GM12865 (cell line): ENCODE results near the gene ADAMTS17.
"Not testable (repeated sequence)": the region's sequence is repeated elsewhere in the genome, so short reads cannot be mapped to it uniquely, and the experiment has no call there.

Experiments used
- DNase-seq: peaks from one replicate; pipeline ENCODE4 v3.0.0; 2010; ENCODE audit warnings: low read depth
- H3K4me3 ChIP-seq: 2 replicates; pipeline ENCODE4 v1.5.1; 2011; ENCODE audit warnings: mild to moderate bottlenecking, low read depth, low read length, control low read depth
- TF ChIP-seq, protein P1 (sequence below): IDR thresholded peaks from 2 replicates; pipeline ENCODE4 v1.5.1; 2011; ENCODE audit warnings: low read length, control low read depth, low read depth, inconsistent platforms; ENCODE audit not compliant: insufficient read depth; ENCODE audit errors: missing control alignments

ADAMTS17 gene

DNA sequence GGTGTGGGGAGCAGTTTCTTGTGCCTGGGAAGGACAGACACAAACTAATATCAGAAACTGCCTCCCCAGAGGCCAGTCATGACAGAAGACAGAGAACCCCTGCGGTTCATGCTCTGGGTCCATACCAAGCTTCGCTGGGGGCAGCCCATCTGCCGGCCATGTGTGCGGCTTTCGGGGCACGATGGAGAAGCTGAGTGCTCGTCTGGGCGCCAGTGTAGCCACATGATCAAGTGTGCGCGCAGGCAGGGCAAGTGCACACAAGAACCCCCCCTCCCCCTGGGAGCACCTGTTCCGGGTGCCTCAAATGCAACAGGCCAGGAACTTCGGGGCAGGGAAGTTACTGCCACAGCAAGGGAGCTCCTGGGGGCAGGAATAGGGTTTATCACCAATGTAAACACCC lies 1.8 kb downstream of the ADAMTS17 start:
- no peak for DNase-seq
- no peak overlapping the region for H3K4me3 ChIP-seq
- TF ChIP-seq, protein P1, sequence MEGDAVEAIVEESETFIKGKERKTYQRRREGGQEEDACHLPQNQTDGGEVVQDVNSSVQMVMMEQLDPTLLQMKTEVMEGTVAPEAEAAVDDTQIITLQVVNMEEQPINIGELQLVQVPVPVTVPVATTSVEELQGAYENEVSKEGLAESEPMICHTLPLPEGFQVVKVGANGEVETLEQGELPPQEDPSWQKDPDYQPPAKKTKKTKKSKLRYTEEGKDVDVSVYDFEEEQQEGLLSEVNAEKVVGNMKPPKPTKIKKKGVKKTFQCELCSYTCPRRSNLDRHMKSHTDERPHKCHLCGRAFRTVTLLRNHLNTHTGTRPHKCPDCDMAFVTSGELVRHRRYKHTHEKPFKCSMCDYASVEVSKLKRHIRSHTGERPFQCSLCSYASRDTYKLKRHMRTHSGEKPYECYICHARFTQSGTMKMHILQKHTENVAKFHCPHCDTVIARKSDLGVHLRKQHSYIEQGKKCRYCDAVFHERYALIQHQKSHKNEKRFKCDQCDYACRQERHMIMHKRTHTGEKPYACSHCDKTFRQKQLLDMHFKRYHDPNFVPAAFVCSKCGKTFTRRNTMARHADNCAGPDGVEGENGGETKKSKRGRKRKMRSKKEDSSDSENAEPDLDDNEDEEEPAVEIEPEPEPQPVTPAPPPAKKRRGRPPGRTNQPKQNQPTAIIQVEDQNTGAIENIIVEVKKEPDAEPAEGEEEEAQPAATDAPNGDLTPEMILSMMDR: no peak

DNA sequence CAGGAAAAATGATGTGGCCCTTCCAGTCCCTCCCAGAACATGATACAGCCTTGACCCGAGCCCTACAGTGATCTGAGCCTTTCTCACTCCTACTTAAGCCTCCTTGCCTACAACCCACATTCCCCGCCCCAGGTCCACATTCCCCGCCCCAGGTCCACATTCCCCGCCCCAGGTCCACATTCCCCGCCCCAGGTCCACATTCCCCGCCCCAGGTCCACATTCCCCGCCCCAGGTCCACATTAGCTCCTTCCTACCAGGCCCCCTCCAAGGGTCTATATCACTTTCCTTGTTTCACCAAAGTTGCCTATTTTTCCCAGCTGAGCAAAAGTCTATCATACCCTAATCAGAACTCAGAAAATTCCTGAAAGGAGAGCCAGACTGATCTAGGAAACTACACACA lies 2.3 kb downstream of the ADAMTS17 start:
- not testable (repeated sequence) for H3K4me3 ChIP-seq, DNase-seq

DNA sequence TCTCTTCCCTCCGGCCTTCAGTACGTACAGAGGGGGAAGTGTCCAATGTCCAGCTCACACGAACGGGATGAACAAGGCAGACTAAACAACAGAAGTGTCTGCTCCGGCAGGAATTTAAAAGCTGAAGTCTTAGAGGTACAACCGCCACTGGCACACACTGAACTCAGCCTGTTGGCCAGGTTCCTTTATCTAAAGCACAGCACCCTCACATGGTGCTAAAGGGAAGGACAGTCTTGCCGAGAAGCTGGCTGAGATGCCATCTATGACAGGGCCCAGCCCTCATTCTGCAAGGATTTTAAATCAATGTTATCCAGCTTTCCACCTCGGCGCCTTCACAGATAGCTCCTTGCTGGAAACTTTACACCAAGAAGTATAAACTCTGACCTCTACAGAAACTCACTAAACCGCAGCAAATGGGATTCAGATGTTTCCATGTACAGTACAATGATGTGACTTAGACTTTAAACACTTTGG lies 2.8 kb downstream of the ADAMTS17 start:
- TF ChIP-seq, protein P1: peak; percentile 21
- peak; percentile 25 for DNase-seq
- H3K4me3 ChIP-seq: no peak overlapping the region

DNA sequence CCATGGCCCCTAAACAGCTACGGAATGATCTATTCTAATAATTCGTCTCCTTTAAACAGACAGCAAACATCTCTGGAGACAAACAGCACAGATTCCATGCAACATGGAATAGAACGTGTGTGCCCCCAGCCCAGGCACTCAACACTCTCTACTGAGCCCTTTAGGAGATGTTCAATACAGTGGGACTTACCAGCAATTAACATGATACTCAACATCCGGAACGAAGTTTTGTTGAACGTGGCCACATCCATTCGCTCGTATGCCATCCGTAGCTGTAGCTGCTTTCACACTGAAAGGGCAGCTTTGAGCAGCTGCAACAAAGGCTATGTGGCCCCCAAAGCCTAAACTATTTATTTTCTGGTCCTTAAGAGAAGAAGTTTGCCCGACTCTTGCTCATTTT lies 3.5 kb downstream of the ADAMTS17 start:
- no peak overlapping the region for H3K4me3 ChIP-seq
- TF ChIP-seq, protein P1: no peak
- DNase-seq: no peak

DNA sequence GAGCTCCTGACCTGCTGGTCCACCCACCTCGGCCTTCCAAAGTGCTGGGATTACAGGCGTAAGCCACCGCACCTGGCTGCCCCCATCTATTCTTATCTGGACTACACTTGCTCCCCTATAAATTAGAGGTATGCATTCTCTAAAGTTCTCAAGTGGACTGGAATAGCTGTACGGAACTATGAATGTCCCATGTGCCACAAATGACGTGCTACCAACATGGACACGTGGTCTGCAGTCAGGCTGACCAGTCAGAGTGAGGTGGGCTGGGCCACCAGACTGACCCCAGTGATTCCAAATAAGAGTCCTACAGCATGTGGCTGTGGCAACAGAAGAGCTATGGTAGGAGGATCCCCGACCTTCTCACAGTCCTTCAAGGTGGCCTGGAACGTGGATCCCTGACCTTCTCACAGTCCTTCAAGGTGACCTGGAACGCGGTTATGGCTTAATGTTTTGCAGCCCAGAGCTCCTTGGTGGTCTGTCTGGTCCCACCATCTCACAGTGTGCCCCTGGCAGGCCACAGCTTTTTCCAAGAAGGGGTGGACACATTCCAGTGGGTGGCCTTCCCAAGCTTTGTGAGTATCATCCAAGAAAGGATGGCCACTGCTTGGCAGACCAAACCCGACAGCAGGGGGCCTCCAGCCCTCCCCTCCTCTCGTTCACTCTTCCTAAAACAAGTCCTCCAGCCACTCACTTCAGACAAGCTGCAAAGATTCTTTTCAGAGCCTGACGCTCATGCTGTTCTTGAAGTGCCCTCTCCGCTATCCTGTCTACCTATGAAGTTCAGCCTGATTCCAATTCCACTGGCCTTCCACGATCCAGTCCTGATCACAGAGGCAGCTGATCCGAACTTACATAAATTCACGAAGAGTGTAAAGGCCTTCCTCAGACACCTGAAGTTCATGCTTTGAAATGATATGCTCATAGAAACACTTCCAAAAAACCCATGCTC lies 4.4 kb downstream of the ADAMTS17 start:
- H3K4me3 ChIP-seq: no peak overlapping the region
- DNase-seq: no peak
- TF ChIP-seq, protein P1: no peak

DNA sequence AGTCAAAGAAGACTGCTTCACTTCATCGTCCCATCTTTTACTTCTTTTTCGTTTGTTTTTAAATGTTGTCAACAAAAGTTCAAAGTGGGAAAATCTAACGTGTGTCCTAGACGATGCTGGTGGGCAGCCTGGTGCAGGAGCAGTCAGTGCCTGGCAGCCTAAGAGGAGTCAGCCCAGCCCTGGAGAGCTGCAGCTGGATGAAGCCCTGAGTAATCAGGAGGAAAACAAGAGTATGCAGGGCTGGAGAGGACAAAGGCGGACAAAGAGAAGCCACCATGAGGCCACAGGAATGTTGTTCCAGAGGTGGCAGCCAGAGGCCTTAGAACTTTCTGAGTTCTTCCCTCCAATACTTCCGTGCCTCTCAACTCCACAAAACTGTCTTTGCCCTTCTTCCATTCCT lies 5.7 kb downstream of the ADAMTS17 start:
- H3K4me3 ChIP-seq: no peak overlapping the region
- no peak for DNase-seq
- TF ChIP-seq, protein P1: no peak

DNA sequence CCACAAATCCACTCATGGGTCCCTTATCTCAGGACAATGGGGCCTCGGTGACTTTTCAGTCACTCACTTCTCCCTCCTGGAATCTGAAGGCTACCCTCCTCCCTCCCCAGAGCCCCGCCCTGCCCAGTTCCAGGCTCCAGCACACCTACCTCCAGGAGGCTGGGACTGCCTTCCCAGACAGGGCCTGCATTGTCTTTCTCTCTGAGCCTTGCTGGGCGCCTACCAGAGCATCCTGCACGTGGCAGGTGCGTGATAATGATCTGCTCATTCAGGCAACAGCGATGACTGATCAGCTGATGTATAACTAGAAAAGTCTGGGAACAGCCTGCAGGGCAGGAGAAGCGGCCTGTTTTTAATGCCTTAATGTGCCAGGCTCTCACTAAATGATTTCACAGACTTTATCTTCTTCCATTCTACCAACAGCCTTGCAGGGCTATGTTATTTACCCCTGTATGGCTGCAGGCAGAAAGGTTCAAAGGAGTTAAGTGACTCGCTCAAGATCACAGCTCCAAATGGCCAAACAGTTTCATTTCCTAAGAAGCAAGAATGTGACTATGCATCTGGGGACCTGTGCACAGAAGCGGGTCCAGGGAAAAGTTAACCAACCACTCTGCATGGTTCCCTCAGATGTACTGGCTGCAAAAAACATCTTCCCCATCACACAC lies 6.3 kb downstream of the ADAMTS17 start:
- no peak for DNase-seq

More for the DNA sequence above, 6.3 kb downstream of the ADAMTS17 start:
- TF ChIP-seq, protein P1: no peak
- no peak overlapping the region for H3K4me3 ChIP-seq
